K562 (cell line): ENCODE data around the gene CACNA2D3.

Experiments used
- CBFB ChIP-seq: sonication (generic); formaldehyde crosslinking; IDR thresholded peaks from 2 replicates; pipeline ENCODE4 v1.4.0; 2020; ENCODE audit warnings: mild to moderate bottlenecking, missing genetic modification reagents
- NBN ChIP-seq: fragments of 450-650 bp; IDR thresholded peaks from 2 replicates; pipeline ENCODE4 v1.6.1; 2016; ENCODE audit warnings: low read depth, mild to moderate bottlenecking
- NR4A1 ChIP-seq, 2 experiments: fragments of 250-450 bp in 1 of 2; fragments of 450-650 bp in 1 of 2; sonication (Bioruptor Pico) in 1 of 2; IDR thresholded peaks; 2 replicates each; pipeline versions ENCODE4 v1.4.0 to v1.6.1; 2016 to 2020; ENCODE audit warnings: mild to moderate bottlenecking in 2 of 2, missing compliant biosample characterization in 1 of 2, missing genetic modification characterization in 1 of 2, moderate library complexity in 1 of 2
- YY1 ChIP-seq, 3 experiments: IDR thresholded peaks; 2 replicates each; pipeline ENCODE4 v1.6.1; 2011; ENCODE audit warnings: low read length in 2 of 3, mild to moderate bottlenecking in 2 of 3, moderate library complexity in 2 of 3, borderline replicate concordance in 1 of 3, control low read depth in 1 of 3, low read depth in 1 of 3; ENCODE audit not compliant: insufficient read depth in 3 of 3, insufficient replicate concordance in 2 of 3, control insufficient read depth in 1 of 3, insufficient read length in 1 of 3; ENCODE audit errors: extremely low read depth in 1 of 3
- ZBTB1 ChIP-seq: sonication (generic); formaldehyde crosslinking; IDR thresholded peaks from 2 replicates; pipeline ENCODE4 v1.8.1; 2023; ENCODE audit warnings: missing genetic modification reagents, low read depth, mild to moderate bottlenecking, borderline replicate concordance

DNA sequence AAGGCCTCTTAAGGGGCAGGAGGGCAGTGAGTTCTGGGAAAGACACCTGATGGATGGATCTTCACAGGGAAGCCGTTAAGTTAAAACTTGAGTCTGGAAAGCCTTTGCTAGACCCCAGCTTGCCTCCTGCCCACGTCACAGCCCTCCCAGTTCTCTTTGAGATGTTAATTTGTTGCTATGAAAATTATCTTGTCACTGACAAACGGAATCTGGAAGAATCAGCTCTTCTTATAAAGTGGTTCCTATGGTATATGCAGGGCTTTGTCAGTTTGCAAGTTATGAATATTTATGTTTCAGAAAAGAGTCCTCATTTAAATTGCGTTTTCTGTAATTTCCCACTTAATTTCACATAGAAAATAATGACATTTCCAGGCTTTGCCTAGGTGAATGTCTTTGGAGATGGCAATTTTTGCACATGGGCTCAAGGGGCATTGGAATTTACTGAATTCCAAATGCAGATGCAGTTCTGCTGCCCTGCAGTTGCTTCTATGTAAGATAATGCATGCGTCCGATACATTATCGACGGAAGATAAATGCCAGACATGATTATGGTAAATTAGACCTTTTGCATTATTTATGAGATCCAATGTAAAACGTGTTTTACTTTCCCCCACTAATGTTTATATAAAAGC lies 74.1 kb downstream of the CACNA2D3 start:
- TF ChIP-seq CBFB (CRISPR knock-in tag): no peak
- no peak for TF ChIP-seq YY1 (IDR thresholded peaks at IDR 0.05; ENCODE audit: borderline replicate concordance in 1 of 3, control insufficient read depth in 1 of 3, extremely low read depth in 1 of 3, insufficient read depth in 3 of 3, insufficient read length in 1 of 3, insufficient replicate concordance in 2 of 3, low read depth in 1 of 3, low read length in 2 of 3)
- TF ChIP-seq NR4A1 (CRISPR knock-in tag; IDR thresholded peaks at IDR 0.05): no peak
- TF ChIP-seq NR4A1 (tag; IDR thresholded peaks at IDR 0.05): no peak
- TF ChIP-seq ZBTB1 (CRISPR knock-in tag): no peak
- no peak for TF ChIP-seq NBN
